ENCODE measurements around the gene HUNK.

HUNK gene

DNA sequence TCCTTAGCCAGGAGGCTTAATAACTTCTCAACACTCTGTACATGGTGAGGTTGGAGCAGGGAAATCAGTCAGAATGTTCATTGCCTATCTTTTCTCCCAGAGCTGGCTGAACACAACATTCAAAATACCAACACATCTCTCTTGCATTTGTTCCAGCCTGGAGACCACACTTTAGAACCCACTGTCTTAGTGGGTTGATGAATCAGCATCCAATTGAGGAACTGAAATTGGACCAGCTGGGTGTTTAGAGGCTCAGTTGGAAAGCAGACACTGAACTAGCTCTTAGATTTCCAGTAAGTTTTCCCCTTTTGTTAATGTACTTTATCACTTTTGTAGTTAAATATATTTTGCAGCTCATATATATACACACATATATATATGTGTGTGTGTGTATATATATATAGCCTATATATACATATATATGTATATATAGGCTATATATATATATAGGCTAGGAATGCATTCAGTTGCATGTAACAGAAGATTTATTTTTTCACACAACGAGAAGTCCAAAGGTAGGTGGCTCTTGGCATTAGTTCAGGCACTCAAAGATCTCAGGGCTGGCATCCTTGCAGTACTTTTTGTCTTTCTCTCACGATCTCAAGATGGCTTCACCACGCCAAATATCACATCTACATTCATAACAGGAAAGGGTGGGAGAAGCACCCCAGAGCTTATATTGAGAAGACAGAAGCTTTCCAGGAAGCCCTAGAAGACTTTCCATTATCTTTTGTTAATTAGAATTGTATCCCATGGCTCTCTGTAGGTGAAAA, 35.0 kb upstream of the HUNK start:
- H3K4me2 ChIP-seq = no peak overlapping the region
- H3K27ac ChIP-seq = no peak overlapping the region
- H3K79me2 ChIP-seq (ENCODE audit: insufficient read depth, low read depth) = no peaks in the 10 kb centered on the region
- H3K27me3 ChIP-seq (ENCODE audit: insufficient read depth, low read depth) = no peaks in the 10 kb centered on the region
- H4K20me1 ChIP-seq (ENCODE audit: insufficient read depth) = no peaks in the 10 kb centered on the region
- H3K4me3 ChIP-seq (IDR thresholded peaks at IDR 0.05; ENCODE audit: insufficient read depth, low read depth, low read length) = no peak overlapping the region
- TF ChIP-seq, protein P1, sequence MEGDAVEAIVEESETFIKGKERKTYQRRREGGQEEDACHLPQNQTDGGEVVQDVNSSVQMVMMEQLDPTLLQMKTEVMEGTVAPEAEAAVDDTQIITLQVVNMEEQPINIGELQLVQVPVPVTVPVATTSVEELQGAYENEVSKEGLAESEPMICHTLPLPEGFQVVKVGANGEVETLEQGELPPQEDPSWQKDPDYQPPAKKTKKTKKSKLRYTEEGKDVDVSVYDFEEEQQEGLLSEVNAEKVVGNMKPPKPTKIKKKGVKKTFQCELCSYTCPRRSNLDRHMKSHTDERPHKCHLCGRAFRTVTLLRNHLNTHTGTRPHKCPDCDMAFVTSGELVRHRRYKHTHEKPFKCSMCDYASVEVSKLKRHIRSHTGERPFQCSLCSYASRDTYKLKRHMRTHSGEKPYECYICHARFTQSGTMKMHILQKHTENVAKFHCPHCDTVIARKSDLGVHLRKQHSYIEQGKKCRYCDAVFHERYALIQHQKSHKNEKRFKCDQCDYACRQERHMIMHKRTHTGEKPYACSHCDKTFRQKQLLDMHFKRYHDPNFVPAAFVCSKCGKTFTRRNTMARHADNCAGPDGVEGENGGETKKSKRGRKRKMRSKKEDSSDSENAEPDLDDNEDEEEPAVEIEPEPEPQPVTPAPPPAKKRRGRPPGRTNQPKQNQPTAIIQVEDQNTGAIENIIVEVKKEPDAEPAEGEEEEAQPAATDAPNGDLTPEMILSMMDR (conservative IDR thresholded peaks at IDR 0.05; ENCODE audit: low read depth, low read length) = no peak
- no peaks in the 10 kb centered on the region for H3K36me3 ChIP-seq (ENCODE audit: insufficient read depth)
- no peaks in the 10 kb centered on the region for H3K4me1 ChIP-seq (ENCODE audit: low read depth, poor library complexity, severe bottlenecking)
- no peak overlapping the region for H3K9ac ChIP-seq
- no peak overlapping the region for H2AFZ ChIP-seq (ENCODE audit: low read depth)

DNA sequence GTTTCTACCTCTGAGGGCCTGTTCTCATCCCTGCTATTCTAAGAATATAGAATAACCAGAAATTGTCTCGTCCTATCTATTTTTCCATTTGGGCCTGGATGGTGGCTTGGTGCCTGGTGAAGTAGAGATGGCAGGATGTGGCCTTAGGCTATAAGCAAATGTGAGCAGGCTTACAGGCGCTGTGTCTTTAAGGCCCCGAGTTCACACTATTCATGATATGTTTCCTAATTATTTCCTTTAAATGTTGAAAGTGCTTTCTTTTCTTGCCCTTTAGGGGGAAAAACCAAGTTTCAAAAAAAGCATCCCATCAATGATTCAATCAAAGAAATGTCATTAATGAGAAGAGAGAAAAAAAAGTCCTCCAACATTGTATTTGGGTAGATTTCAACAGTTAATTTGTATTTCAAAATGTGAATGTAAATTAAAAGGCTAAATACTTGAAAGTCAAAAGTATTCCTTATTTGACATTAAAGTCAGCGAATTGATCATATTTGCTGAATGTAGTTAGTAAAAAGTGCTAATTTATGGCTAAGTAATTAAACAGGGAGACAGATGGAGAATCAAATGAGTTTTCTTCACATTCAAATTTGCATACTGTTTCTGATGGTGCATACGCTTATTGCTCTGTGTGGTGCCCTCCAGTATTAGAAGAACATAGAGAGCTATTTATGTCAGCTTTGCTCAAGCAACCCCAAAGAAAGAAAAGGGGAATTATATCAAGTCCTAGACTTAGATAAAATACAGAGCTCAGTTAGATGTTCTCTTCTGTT, 34.0 kb upstream of the HUNK start:
- Histone ChIP-seq H3K4me2 (no peak overlapping the region), H4K20me1 (ENCODE audit: insufficient read depth) (no peaks in the 10 kb centered on the region), H3K27ac (no peak overlapping the region), H3K4me3 (IDR thresholded peaks at IDR 0.05; ENCODE audit: insufficient read depth, low read depth, low read length) (no peak overlapping the region), H3K27me3 (ENCODE audit: insufficient read depth, low read depth) (no peaks in the 10 kb centered on the region), H3K4me1 (ENCODE audit: low read depth, poor library complexity, severe bottlenecking) (no peaks in the 10 kb centered on the region), H3K9ac (no peak overlapping the region), H3K36me3 (ENCODE audit: insufficient read depth) (no peaks in the 10 kb centered on the region), H3K79me2 (ENCODE audit: insufficient read depth, low read depth) (no peaks in the 10 kb centered on the region), H2AFZ (ENCODE audit: low read depth) (no peak overlapping the region)
- TF ChIP-seq, protein P1 (conservative IDR thresholded peaks at IDR 0.05; ENCODE audit: low read depth, low read length) = no peak

DNA sequence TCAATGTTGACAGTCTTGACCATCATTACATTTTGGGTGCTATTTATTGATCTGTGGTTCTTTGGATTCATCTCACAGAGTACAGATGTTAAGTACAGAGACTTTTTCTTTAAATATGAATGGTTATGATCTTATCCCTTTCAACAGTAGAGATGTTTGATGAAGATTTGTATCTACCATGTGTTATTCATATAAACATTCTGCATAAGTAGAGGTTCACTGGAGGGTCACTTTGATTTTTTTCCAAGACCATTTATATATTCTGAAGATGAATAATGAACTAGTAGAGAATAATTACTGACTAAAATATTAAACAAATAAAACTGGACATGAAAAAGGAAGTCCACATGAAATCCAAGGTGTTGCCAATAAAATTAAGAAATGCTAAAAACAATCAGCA, 28.6 kb upstream of the HUNK start:
- Histone ChIP-seq H3K27me3 (ENCODE audit: insufficient read depth, low read depth) (no peaks in the 10 kb centered on the region), H2AFZ (ENCODE audit: low read depth) (no peak overlapping the region), H3K9ac (no peak overlapping the region), H3K4me3 (IDR thresholded peaks at IDR 0.05; ENCODE audit: insufficient read depth, low read depth, low read length) (no peak overlapping the region), H4K20me1 (ENCODE audit: insufficient read depth) (no peaks in the 10 kb centered on the region), H3K4me1 (ENCODE audit: low read depth, poor library complexity, severe bottlenecking) (no peaks in the 10 kb centered on the region), H3K79me2 (ENCODE audit: insufficient read depth, low read depth) (no peaks in the 10 kb centered on the region), H3K4me2 (no peak overlapping the region), H3K27ac (no peak overlapping the region), H3K36me3 (ENCODE audit: insufficient read depth) (no peaks in the 10 kb centered on the region)
- TF ChIP-seq, protein P1 (conservative IDR thresholded peaks at IDR 0.05; ENCODE audit: low read depth, low read length) = no peak

DNA sequence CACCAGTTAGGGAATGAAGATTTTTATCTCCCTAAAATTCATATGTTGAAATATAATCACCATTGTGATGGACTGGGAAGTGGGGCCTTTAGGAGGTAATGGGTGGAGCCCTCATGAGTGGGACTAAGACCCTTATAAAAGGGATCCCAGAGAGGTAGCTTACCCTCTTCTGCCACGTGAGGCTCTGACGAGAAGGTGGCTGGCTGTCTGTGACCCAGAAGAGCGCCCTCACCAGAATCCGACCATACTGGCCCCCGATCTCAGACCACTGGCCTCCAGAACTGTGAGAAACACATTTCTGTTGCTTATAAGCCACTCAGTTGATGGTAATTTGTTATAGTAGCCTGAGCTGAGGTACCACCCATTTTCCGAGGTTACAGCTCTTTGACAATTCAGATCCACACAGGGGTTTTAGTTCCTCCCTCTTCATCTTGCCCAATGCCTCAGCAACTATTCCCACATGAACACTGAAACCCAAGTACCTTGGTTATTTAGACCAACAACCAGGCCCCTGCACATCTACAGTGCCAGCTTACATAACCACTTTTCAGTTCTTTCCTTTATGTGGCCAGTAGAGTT, 27.6 kb upstream of the HUNK start:
- Histone ChIP-seq H2AFZ (ENCODE audit: low read depth) (no peak overlapping the region), H3K4me1 (ENCODE audit: low read depth, poor library complexity, severe bottlenecking) (no peaks in the 10 kb centered on the region), H3K36me3 (ENCODE audit: insufficient read depth) (no peaks in the 10 kb centered on the region), H3K4me3 (IDR thresholded peaks at IDR 0.05; ENCODE audit: insufficient read depth, low read depth, low read length) (no peak overlapping the region), H3K27me3 (ENCODE audit: insufficient read depth, low read depth) (no peaks in the 10 kb centered on the region), H3K79me2 (ENCODE audit: insufficient read depth, low read depth) (no peaks in the 10 kb centered on the region), H3K27ac (no peak overlapping the region), H3K4me2 (no peak overlapping the region), H3K9ac (no peak overlapping the region), H4K20me1 (ENCODE audit: insufficient read depth) (no peaks in the 10 kb centered on the region)
- TF ChIP-seq, protein P1 (conservative IDR thresholded peaks at IDR 0.05; ENCODE audit: low read depth, low read length) = no peak
